Dermis blood vessel endothelial cell (primary cell): ENCODE results near the gene C15orf61. TPM values are rescaled to one million over a fixed set of nuclear protein-coding genes. Genes with fewer than 3 reads are reported as not detected.

Experiments
- total RNA-seq: library from RNA; depleted of rRNA; stranded (reverse); fragments of >200 nt; gene quantifications from 2 replicates; pipeline ENCODE4 v1.2.3, GENCODE V29; 2014

Gene C15orf61
- total RNA-seq, 1 donor from 2014 or later: 1.5 TPM

Other genes starting within 250 kb of the C15orf61 start
- 6.8 and 7.5 TPM in 2 replicates for gene MAP2K5, start 21.6 kb downstream of the C15orf61 start, total RNA-seq